K562 (cell line): ENCODE measurements around the gene GDF7. TPM values are rescaled to one million over a fixed set of nuclear protein-coding genes. Genes with fewer than 3 reads are reported as not detected.

Source experiments
- ATF2 ChIP-seq: sonication (generic); formaldehyde crosslinking; IDR thresholded peaks from 2 replicates; pipeline ENCODE4 v1.8.1; 2022; ENCODE audit warnings: missing genetic modification reagents
- KAT7 ChIP-seq: sonication (generic); formaldehyde crosslinking; IDR thresholded peaks from 2 replicates; pipeline ENCODE4 v1.8.0; 2022; ENCODE audit warnings: missing genetic modification reagents, mild to moderate bottlenecking, borderline replicate concordance
- MTA1 ChIP-seq: fragments of 450-650 bp; IDR thresholded peaks from 2 replicates; pipeline ENCODE4 v1.6.1; 2017; ENCODE audit warnings: borderline replicate concordance
- NFE2L1 ChIP-seq: fragments of 450-650 bp; IDR thresholded peaks from 2 replicates; pipeline ENCODE4 v1.6.1; 2016; ENCODE audit warnings: missing genetic modification characterization, low read depth, mild to moderate bottlenecking, missing compliant biosample characterization, moderate library complexity, borderline replicate concordance
- NONO ChIP-seq, 2 experiments: fragments of 200-400 bp in 1 of 2; fragments of 450-650 bp in 1 of 2; formaldehyde crosslinking in 1 of 2; IDR thresholded peaks; 2 replicates each; pipeline ENCODE4 v1.6.1; 2017; ENCODE audit warnings: low read depth in 2 of 2, mild to moderate bottlenecking in 2 of 2, moderate library complexity in 2 of 2, low read length in 1 of 2
- SMARCB1 ChIP-seq: IDR thresholded peaks from 2 replicates; pipeline ENCODE4 v1.6.1; 2011; ENCODE audit warnings: improper control_type of control experiment, low read depth; ENCODE audit not compliant: insufficient read length
- TAF7 ChIP-seq: fragments of 450-650 bp; IDR thresholded peaks from 2 replicates; pipeline ENCODE4 v1.6.1; 2016; ENCODE audit warnings: missing genetic modification characterization, missing compliant biosample characterization
- ZBTB17 ChIP-seq: fragments of 450-650 bp; formaldehyde crosslinking; IDR thresholded peaks from 2 replicates; pipeline ENCODE4 v1.4.0; 2020; ENCODE audit warnings: mild to moderate bottlenecking
- ZNF197 ChIP-seq: fragments of 200-800 bp; sonication (Bioruptor generic); IDR thresholded peaks from 2 replicates; pipeline ENCODE4 v1.6.1; 2016; ENCODE audit warnings: low read depth, missing genetic modification characterization, missing compliant biosample characterization
- ZNF274 ChIP-seq: IDR thresholded peaks from 2 replicates; pipeline ENCODE4 v1.6.1; 2011; ENCODE audit warnings: low read depth, mild to moderate bottlenecking, low read length, moderate library complexity, borderline replicate concordance
- ZNF511 ChIP-seq: sonication (generic); formaldehyde crosslinking; IDR thresholded peaks from 2 replicates; pipeline ENCODE4 v1.8.0; 2022; ENCODE audit warnings: mild to moderate bottlenecking, missing genetic modification reagents
- ZNF740 ChIP-seq, 3 experiments: fragments of 200-800 bp in 1 of 3; sonication (Bioruptor generic) in 1 of 3; sonication (generic) in 1 of 3; formaldehyde crosslinking in 1 of 3; IDR thresholded peaks; 2 replicates each; pipeline versions ENCODE4 v1.6.1 to v1.8.0; 2016 to 2022; ENCODE audit warnings: mild to moderate bottlenecking in 2 of 3, missing compliant biosample characterization in 2 of 3, missing genetic modification characterization in 2 of 3, missing genetic modification reagents in 1 of 3
- polyA plus RNA-seq, 8 experiments: library from polyadenylated mRNA; depleted of rRNA in 4 of 8; stranded (reverse) in 5 of 8; unstranded in 3 of 8; fragments of >200 nt; fragmentation: Nextera tagmentation in 2 of 8; fragmentation: Illumina TruSeq in 1 of 8; extraction: Ambion mirVana in 2 of 8; extraction: Trizol in 1 of 8; gene quantifications; 2 replicates each; pipeline versions ENCODE4 v1.2.1 to v1.2.3, GENCODE V29; 2011 to 2014; ENCODE audit warnings: inconsistent platforms in 1 of 8, missing spikeins in 1 of 8
- total RNA-seq, 7 experiments: library from RNA; depleted of rRNA in 6 of 7; stranded (reverse); fragments of >200 nt in 6 of 7; fragmentation: Illumina TruSeq in 2 of 7; extraction: Trizol in 2 of 7; gene quantifications; 2 replicates each; pipeline versions ENCODE4 v1.2.1 to v1.2.3, GENCODE V29; 2011 to 2021; ENCODE audit warnings: low replicate concordance in 1 of 7
- TF ChIP-seq, protein P1 (sequence below): sonication (generic); formaldehyde crosslinking; IDR thresholded peaks from 2 replicates; pipeline ENCODE4 v1.8.1; 2023; ENCODE audit warnings: mild to moderate bottlenecking, missing genetic modification reagents
- TF ChIP-seq, protein P2 (sequence below): fragments of 250-450 bp; sonication (Bioruptor Pico); IDR thresholded peaks from 2 replicates; pipeline ENCODE4 v1.5.0; 2021; ENCODE audit warnings: mild to moderate bottlenecking, borderline replicate concordance

Gene GDF7
- total and polyA plus RNA-seq, 9 of the 15 experiments (the other 6 are each of a cell fraction or from before 2014, with no cell fraction given): 0.01 TPM; not detected in 7

- no peak for TF ChIP-seq ZNF274
- TF ChIP-seq MTA1: no peak
- TF ChIP-seq ZBTB17: no peak; the same call in 1 of the 2 replicates
- TF ChIP-seq NFE2L1: no peak
- TF ChIP-seq ZNF740 (CRISPR knock-in tag; IDR thresholded peaks at IDR 0.05): no peak
- TF ChIP-seq ZNF740 (tag; IDR thresholded peaks at IDR 0.05): no peak
- TF ChIP-seq ZNF197 (CRISPR knock-in tag): no peak
- no peak for TF ChIP-seq ZNF511
- TF ChIP-seq, protein P1, sequence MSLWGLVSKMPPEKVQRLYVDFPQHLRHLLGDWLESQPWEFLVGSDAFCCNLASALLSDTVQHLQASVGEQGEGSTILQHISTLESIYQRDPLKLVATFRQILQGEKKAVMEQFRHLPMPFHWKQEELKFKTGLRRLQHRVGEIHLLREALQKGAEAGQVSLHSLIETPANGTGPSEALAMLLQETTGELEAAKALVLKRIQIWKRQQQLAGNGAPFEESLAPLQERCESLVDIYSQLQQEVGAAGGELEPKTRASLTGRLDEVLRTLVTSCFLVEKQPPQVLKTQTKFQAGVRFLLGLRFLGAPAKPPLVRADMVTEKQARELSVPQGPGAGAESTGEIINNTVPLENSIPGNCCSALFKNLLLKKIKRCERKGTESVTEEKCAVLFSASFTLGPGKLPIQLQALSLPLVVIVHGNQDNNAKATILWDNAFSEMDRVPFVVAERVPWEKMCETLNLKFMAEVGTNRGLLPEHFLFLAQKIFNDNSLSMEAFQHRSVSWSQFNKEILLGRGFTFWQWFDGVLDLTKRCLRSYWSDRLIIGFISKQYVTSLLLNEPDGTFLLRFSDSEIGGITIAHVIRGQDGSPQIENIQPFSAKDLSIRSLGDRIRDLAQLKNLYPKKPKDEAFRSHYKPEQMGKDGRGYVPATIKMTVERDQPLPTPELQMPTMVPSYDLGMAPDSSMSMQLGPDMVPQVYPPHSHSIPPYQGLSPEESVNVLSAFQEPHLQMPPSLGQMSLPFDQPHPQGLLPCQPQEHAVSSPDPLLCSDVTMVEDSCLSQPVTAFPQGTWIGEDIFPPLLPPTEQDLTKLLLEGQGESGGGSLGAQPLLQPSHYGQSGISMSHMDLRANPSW: no peak
- TF ChIP-seq, protein P2, sequence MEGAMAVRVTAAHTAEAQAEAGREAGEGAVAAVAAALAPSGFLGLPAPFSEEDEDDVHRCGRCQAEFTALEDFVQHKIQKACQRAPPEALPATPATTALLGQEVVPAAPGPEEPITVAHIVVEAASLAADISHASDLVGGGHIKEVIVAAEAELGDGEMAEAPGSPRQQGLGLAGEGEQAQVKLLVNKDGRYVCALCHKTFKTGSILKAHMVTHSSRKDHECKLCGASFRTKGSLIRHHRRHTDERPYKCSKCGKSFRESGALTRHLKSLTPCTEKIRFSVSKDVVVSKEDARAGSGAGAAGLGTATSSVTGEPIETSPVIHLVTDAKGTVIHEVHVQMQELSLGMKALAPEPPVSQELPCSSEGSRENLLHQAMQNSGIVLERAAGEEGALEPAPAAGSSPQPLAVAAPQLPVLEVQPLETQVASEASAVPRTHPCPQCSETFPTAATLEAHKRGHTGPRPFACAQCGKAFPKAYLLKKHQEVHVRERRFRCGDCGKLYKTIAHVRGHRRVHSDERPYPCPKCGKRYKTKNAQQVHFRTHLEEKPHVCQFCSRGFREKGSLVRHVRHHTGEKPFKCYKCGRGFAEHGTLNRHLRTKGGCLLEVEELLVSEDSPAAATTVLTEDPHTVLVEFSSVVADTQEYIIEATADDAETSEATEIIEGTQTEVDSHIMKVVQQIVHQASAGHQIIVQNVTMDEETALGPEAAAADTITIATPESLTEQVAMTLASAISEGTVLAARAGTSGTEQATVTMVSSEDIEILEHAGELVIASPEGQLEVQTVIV (CRISPR knock-in tag): no peak
- TF ChIP-seq TAF7 (tag): no peak
- no peak for TF ChIP-seq KAT7
- no peak for TF ChIP-seq SMARCB1
- peak in 1 of 2 experiments; percentile 92; a peak in 2 of 4 replicates for TF ChIP-seq NONO (IDR thresholded peaks at IDR 0.05; ENCODE audit: low read depth in 2 of 2, low read length in 1 of 2)
- TF ChIP-seq ATF2 (CRISPR knock-in tag): 0 out of 2 replicates have a peak, but pooled peaks have one; percentile 69
Observed at GRCh38 chr2:20650877-20651730, 15.8 kb upstream of the GDF7 start, which contains the start of gene HS1BP3 (continued).
